Mucosa of descending colon (tissue), 3 donors: Measurements from ENCODE around the gene MIPOL1. TPM values are rescaled to one million over a fixed set of nuclear protein-coding genes. Genes with fewer than 3 reads are reported as not detected.

Experiments
- ATAC-seq: fragments of 200-7000 bp; cut with Tn5 transposase; one replicate; pipeline ENCODE4 v1.9.1; 2020; ENCODE audit warnings: mild to moderate bottlenecking, moderate library complexity
- DNase-seq, 3 donors: peaks; one replicate each; pipeline ENCODE4 v3.0.0-alpha.2; 2020
- H3K36me3 ChIP-seq: fragments of 200-600 bp; one replicate; pipeline ENCODE4 v1.8.0; 2021; ENCODE audit warnings: low read depth, mild to moderate bottlenecking
- H3K4me1 ChIP-seq: fragments of 200-600 bp; one replicate; pipeline ENCODE4 v1.8.0; 2021; ENCODE audit warnings: low read depth, mild to moderate bottlenecking
- H3K4me3 ChIP-seq: fragments of 200-600 bp; one replicate; pipeline ENCODE4 v1.8.0; 2021; ENCODE audit warnings: mild to moderate bottlenecking
- H3K9me3 ChIP-seq: fragments of 200-600 bp; one replicate; pipeline ENCODE4 v1.8.0; 2021; ENCODE audit warnings: mild to moderate bottlenecking
- intact Hi-C, 2 donors: fragments of 100-400 bp; cut with DNase I in 1 of 2; cut with micrococcal nuclease in 1 of 2; formaldehyde crosslinking; loops; one replicate each; pipeline versions ENCODE4 v1.11.0 to v1.11.1; 2022; cut with DNase I, micrococcal nuclease
- total RNA-seq, 3 donors: library from RNA; stranded (reverse); fragmentation: NEBNext Ultra II Directional in 2 of 3; extraction: Animal tissue kit (Norgen Biotek cat#: 25700) in 2 of 3; gene quantifications; one replicate each; pipeline versions ENCODE4 v1.2.1 to v1.2.4, GENCODE V29; 2021 to 2023
- TF ChIP-seq, protein P1 (sequence below): fragments of 200-600 bp; IDR thresholded peaks from one replicate; pipeline ENCODE4 v1.8.0; 2022; ENCODE audit warnings: antibody characterized with exemption, mild to moderate bottlenecking
- donor health status: DM: no; HTN: no; CAD: no; lungs with moderate emphysema.
- donor health status: DM: no; HTN: no; CAD: no.
- donor health status: DM: no; HTN: yes; CAD: no.

The MIPOL1 gene
- total RNA-seq, 3 donors from 2014 or later = 5.5 to 12.0 (median 11.7) TPM

DNA sequence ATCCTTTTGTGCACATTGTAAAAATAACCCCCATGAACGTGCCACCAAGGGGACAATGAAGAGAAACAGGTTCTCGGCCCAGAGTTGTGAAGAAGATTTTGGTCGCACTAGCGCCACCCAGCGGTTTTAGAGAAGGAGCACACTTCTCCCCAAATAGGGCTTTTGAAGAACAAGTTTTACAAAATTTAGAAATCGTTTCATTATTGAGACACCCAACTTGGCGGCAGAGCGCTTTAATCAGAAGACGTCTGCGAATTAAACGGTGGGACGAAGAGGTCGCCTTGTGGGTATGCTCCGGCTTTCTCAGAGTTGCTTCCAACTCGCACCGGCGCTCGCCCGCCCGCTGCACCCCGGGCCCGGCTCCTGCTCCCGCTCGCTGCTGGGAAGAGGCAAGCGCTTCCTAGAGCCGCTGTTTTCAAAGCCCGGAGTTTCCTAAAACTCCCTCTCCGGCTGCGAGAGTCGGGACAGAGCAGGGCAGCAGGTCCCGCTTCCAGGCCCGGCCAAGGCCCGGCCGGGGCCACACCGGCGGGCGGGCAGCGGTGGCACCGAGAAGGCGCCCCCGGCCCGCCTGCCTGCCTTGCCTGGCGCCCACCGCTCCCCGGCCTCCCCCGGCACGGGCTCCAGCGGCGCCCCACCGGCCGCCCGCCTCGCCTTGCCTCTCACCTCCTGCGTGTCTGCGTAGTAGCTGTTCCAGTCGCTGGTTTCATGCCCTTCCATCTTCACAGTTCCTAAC, 396.7 kb downstream of the MIPOL1 start:
- H3K4me3 ChIP-seq = peak overlapping the region; percentile 54
- peak; percentile 12 for ATAC-seq
- H3K4me1 ChIP-seq = peaks cover 2% of the 10 kb centered on the region
- DNase-seq = peak; percentile 56 to 93 (median 81)
- peaks cover 4% of the 10 kb centered on the region for H3K36me3 ChIP-seq
- no peaks in the 10 kb centered on the region for H3K9me3 ChIP-seq
- TF ChIP-seq, protein P1, sequence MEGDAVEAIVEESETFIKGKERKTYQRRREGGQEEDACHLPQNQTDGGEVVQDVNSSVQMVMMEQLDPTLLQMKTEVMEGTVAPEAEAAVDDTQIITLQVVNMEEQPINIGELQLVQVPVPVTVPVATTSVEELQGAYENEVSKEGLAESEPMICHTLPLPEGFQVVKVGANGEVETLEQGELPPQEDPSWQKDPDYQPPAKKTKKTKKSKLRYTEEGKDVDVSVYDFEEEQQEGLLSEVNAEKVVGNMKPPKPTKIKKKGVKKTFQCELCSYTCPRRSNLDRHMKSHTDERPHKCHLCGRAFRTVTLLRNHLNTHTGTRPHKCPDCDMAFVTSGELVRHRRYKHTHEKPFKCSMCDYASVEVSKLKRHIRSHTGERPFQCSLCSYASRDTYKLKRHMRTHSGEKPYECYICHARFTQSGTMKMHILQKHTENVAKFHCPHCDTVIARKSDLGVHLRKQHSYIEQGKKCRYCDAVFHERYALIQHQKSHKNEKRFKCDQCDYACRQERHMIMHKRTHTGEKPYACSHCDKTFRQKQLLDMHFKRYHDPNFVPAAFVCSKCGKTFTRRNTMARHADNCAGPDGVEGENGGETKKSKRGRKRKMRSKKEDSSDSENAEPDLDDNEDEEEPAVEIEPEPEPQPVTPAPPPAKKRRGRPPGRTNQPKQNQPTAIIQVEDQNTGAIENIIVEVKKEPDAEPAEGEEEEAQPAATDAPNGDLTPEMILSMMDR = peak; percentile 59
- intact Hi-C loops = loop anchor here in 1 of 2 donors (10.0 kb wide), 1 partner anchor 350 kb away; no protein-coding TSS in a partner anchor

DNA sequence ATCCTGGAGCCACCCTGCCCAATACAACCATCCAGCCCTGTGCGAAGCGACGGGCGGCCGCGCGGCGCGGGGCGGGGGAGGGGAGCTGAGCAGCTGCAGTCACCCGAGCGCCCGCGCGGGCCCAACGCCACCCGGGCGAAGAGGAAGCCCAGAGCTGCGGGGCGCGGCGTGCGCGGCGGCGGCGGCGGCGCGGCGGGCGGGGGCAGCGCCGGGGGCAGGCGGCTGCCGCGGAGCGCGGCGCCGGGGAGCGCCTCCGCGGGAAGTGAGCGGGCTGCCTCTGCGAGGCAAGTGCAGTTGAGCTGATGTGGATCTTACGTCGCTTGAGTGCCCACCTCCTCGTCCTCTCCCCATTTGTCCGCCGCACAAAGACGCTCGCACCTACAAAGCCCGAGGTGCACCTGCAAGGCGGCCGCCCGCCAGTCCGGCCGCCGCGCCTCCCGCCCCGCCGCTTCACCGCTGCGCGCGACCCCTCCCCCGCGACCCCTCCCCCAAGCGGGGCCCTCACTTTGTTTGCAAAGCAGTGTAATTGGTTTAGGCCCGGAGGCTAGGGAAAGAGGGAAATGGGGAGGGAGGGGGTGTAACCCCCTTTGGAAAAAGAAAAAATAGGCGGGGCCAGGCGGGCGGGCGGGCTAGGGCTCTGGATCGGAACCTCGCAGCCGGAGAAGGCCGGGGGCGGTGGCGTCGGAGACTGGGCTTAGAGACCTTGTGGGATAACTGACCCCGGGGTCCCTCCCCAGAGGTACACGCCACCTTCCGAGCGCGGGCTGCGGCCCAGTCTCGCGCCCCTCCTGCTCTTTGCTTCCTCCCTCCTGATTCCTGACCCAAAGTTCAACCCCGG, 397.5 kb downstream of the MIPOL1 start, which contains the start of the genes FOXA1 and TTC6:
TSS of gene FOXA1 (minus strand) at position 279 of the 838 bp plus-strand sequence. CDS start at position 2, 277 bp downstream.
TSS of gene TTC6 (plus strand) at position 659 of the 838 bp plus-strand sequence. CDS start 26,436 bp downstream, outside the sequence.
- peak; percentile 32 for ATAC-seq

DNA sequence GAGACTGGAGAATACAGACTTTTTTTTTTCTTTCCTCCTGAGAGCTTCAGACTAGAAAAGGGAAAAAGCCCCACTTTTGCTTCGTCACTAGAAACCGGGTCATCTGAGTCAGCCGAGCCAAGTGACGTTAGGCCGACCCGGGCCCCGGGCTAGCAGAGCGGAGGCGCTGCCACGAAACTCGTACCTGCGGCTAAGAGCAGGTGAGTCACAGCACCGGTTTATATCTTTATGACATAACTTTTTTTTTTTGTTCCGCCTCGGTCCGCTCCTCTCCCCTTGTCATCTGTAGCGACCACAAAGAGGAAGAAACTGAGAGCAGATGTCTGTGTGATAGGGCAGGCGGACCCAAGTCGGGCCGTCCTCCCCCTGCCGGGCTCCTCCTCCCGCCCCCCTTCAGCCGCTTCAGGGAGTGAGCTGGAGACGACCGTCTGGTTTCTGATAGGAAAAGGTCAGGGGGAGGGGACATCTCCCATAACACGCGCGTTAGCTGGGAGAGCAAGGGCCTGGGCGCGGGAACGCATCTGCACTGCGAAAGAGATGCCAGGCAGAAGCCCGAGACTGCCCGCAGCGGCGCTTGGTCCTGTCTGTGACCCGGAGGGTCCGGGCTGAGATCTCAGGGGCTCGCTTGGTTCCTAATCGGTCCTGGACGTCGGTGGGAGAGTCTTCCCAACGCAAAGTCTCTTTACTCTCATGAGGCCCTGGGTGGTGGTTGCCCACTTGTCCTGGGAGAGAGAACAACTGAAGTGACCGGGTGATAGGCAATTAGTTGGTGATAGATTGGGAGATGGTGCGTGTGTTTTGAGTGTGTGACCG, 398.3 kb downstream of the MIPOL1 start:
- peaks cover 2% of the 10 kb centered on the region for H3K4me1 ChIP-seq
- DNase-seq (peak; percentile 89 to 92 (median 91)), ATAC-seq (peak; percentile 71)
- TF ChIP-seq, protein P1 = no peak
- no peaks in the 10 kb centered on the region for H3K9me3 ChIP-seq
- peaks cover 4% of the 10 kb centered on the region for H3K36me3 ChIP-seq
- peak overlapping the region; percentile 54 for H3K4me3 ChIP-seq
- intact Hi-C loops = loop anchor here in 1 of 2 donors (10.0 kb wide), 1 partner anchor 351 kb away; no protein-coding TSS in a partner anchor

More for the DNA sequence above, 397.5 kb downstream of the MIPOL1 start, which contains the start of the genes FOXA1 and TTC6:
- H3K36me3 ChIP-seq = peaks cover 4% of the 10 kb centered on the region
- intact Hi-C loops = loop anchor here in 1 of 2 donors (10.0 kb wide), 1 partner anchor 350 kb away; no protein-coding TSS in a partner anchor
- peak; percentile 74 to 85 (median 79) for DNase-seq
- TF ChIP-seq, protein P1 = no peak
- peak within 1 kb of the TSS; percentile 54 for H3K4me3 ChIP-seq
- H3K9me3 ChIP-seq = no peaks in the 10 kb centered on the region
- H3K4me1 ChIP-seq = peaks cover 2% of the 10 kb centered on the region

DNA sequence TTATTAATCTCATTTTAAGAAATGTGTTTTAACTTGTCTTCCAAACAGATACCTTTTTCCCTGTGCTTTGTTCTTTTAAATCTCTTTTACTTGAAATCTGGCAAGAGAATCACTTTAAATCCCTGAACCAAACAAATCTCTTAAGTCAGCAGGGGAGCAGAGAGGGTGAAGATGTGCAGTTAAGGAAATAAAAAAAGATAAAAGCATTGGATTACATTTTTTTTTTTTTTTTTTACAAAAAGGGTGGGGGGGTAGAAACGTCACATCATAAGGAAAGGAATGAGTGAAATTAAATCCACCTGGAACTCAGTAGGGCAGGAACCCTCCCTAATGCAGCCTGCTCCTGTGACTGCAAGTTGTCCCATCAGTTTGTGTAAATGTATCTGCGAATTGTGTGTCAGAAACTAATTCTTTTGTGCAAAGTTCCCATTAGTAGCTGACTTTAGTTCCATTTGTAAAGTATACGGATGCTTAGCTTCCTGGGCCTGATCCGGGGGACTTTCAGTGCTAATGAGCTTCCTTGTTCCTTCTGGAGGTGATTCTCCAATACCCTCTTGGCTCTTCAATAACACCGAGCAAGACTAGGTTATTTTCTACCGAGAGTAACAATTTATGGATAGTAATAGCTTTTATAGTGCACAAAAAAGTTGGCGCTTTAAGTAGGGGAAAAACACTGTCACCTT, 399.2 kb downstream of the MIPOL1 start:
- ATAC-seq = no peak
- H3K36me3 ChIP-seq = peaks cover 4% of the 10 kb centered on the region
- no peaks in the 10 kb centered on the region for H3K9me3 ChIP-seq
- no peak for DNase-seq
- TF ChIP-seq, protein P1 = no peak
- intact Hi-C loops = loop anchor here in 1 of 2 donors (10.0 kb wide), 1 partner anchor 352 kb away; no protein-coding TSS in a partner anchor
- peaks cover 2% of the 10 kb centered on the region for H3K4me1 ChIP-seq
- no peak overlapping the region for H3K4me3 ChIP-seq
